PC-9 (cell line): Measurements from ENCODE around the gene NHEJ1. TPM values are rescaled to one million over a fixed set of nuclear protein-coding genes. Genes with fewer than 3 reads are reported as not detected.

Experiments used
- BruUV-seq: library from RNA; stranded (reverse); fragments of 400-500 nt; replicated peaks from 2 replicates; lab custom pipeline; 2021; lab: Mats Ljungman, UMichigan
- CTCF ChIA-PET: fragments of 300-600 bp; sonication (Branson Sonifier 250); formaldehyde crosslinking; loops from one replicate; lab custom pipeline; 2022; ENCODE audit warnings: antibody characterized with exemption; lab: Charles Lee
- POLR2A ChIA-PET: fragments of 300-600 bp; sonication (Branson Sonifier 250); formaldehyde crosslinking; loops from one replicate; lab custom pipeline; 2022; ENCODE audit warnings: antibody characterized with exemption; ENCODE audit not compliant: unreplicated experiment; lab: Charles Lee
- DNase-seq, 2 experiments: peaks; one replicate each; pipeline versions ENCODE4 v3.0.0 to v3.0.0-alpha.2; 2015 to 2022; ENCODE audit warnings: mixed read lengths in 1 of 2
- H2AFZ ChIP-seq: fragments of 200-600 bp; sonication (generic); 2 replicates; pipeline ENCODE4 v1.8.1; 2017; ENCODE audit warnings: antibody characterized with exemption
- H3F3A ChIP-seq: fragments of 200-600 bp; sonication (generic); 2 replicates; pipeline ENCODE4 v1.8.1; 2017; ENCODE audit warnings: antibody characterized with exemption, mild to moderate bottlenecking, low read depth; ENCODE audit not compliant: insufficient read depth
- H3K27ac ChIP-seq: fragments of 200-600 bp; sonication (generic); 2 replicates; pipeline ENCODE4 v1.6.1; 2016; ENCODE audit warnings: mixed run types
- H3K27me3 ChIP-seq: fragments of 200-600 bp; sonication (generic); 2 replicates; pipeline ENCODE4 v1.6.1; 2016; ENCODE audit warnings: low read depth, mixed run types; ENCODE audit not compliant: insufficient read depth
- H3K36me3 ChIP-seq: fragments of 200-600 bp; sonication (generic); 2 replicates; pipeline ENCODE4 v1.6.1; 2016; ENCODE audit warnings: low read depth, mixed run types
- H3K4me1 ChIP-seq: fragments of 200-600 bp; sonication (generic); replicated peaks from 2 replicates; pipeline ENCODE4 v1.6.1; 2016; ENCODE audit warnings: mixed run types; ENCODE audit not compliant: insufficient read depth
- H3K4me2 ChIP-seq: fragments of 200-600 bp; sonication (generic); 2 replicates; pipeline ENCODE4 v1.6.1; 2017; ENCODE audit warnings: mixed run types
- H3K4me3 ChIP-seq: fragments of 200-600 bp; sonication (generic); 2 replicates; pipeline ENCODE4 v1.6.1; 2016; ENCODE audit warnings: mixed run types
- H3K79me2 ChIP-seq: fragments of 200-600 bp; sonication (generic); 2 replicates; pipeline ENCODE4 v1.6.1; 2017; ENCODE audit warnings: low read depth, mixed run types
- H3K9me2 ChIP-seq: fragments of 200-600 bp; sonication (generic); 2 replicates; pipeline ENCODE4 v1.8.1; 2017; ENCODE audit warnings: mild to moderate bottlenecking; ENCODE audit not compliant: insufficient read depth
- H3K9me3 ChIP-seq: fragments of 200-600 bp; sonication (generic); 2 replicates; pipeline ENCODE4 v1.8.1; 2016; ENCODE audit warnings: low read depth; ENCODE audit not compliant: insufficient read depth
- H4K20me1 ChIP-seq: fragments of 200-600 bp; sonication (generic); 2 replicates; pipeline ENCODE4 v1.8.1; 2017; ENCODE audit not compliant: insufficient read depth
- EZH2 ChIP-seq: fragments of 200-600 bp; sonication (generic); IDR thresholded peaks from 2 replicates; pipeline ENCODE4 v1.8.0; 2017; ENCODE audit warnings: antibody characterized with exemption, low read depth
- intact Hi-C: fragments of 100-400 bp; cut with micrococcal nuclease; formaldehyde crosslinking; loops from one replicate; pipeline ENCODE4 v1.10.0; 2022; ENCODE audit not compliant: unreplicated experiment
- total RNA-seq: library from RNA; stranded (reverse); gene quantifications from 2 replicates; pipeline ENCODE4 v1.2.3, GENCODE V29; 2021
- TF ChIP-seq, protein P1 (sequence below): fragments of 200-600 bp; sonication (generic); conservative IDR thresholded peaks from 2 replicates; pipeline ENCODE4 v1.6.1; 2017; ENCODE audit warnings: mixed run types, antibody characterized with exemption, mild to moderate bottlenecking, moderate library complexity

NHEJ1 gene
- total RNA-seq, 1 experiment from 2014 or later, result 9.8 TPM

DNA sequence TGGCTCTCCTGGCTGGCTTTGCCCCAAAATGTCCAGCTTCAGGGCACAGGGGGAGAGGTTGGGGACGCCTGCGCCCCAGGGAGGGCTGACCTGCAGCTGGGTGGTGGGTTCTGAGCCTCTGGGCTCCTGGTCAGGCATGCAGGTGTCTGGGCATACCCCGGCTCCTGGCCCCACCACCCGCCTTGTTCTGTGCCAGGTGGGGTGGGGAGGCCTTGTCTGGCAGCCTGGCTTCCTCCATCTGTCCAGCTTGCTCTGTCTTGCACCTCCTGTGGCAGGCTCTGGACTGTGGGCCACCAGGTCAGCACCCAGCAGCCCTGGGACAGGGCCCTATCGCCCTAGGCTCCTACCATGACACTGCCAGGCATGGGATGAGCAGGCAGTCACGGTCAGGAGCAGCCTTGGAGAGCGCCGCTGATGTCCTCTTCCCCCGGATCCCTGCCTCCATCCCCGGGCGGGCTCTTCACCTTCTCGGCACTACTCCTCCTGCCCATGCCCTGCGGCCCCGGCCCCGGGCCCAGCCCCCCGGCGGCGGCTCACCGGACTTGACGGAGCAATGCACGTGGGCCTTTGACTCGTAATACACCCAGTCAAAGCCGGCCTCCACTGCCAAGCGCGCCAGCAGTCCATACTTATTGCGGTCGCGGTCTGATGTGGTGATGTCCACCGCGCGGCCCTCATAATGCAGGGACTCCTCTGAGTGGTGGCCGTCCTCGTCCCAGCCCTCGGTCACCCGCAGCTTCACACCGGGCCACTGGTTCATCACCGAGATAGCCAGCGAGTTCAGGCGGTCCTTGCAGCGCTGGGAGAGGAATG, 103.5 kb downstream of the NHEJ1 start:
- H3K4me2 ChIP-seq, result no peak overlapping the region
- BruUV-seq, result no TSS peak
- no peaks in the 10 kb centered on the region for H3K9me2 ChIP-seq
- no peaks in the 10 kb centered on the region for H3K9me3 ChIP-seq
- no peaks in the 10 kb centered on the region for H3K4me1 ChIP-seq
- DNase-seq, result no peak
- no peaks in the 10 kb centered on the region for H3K36me3 ChIP-seq
- no peaks in the 10 kb centered on the region for H3K79me2 ChIP-seq
- POLR2A ChIA-PET, result interaction anchor here (0.7 kb wide), 1 partner anchor 322 kb away, joined by 4 read pairs; no protein-coding TSS in a partner anchor
- H3K27me3 ChIP-seq, result peaks cover 67% of the 10 kb centered on the region
- TF ChIP-seq EZH2, result no peak
- no peaks in the 10 kb centered on the region for H4K20me1 ChIP-seq
- no peak overlapping the region for H3K27ac ChIP-seq
- intact Hi-C loops, result loop anchor here (5.0 to 10.0 kb wide), 2 partner anchors 60 to 248 kb away; partner anchors contain the start of gene PTPRN
- CTCF ChIA-PET, result no interaction called here
- no peak overlapping the region for H3K4me3 ChIP-seq
- H2AFZ ChIP-seq, result no peak overlapping the region
- no peaks in the 10 kb centered on the region for H3F3A ChIP-seq

DNA sequence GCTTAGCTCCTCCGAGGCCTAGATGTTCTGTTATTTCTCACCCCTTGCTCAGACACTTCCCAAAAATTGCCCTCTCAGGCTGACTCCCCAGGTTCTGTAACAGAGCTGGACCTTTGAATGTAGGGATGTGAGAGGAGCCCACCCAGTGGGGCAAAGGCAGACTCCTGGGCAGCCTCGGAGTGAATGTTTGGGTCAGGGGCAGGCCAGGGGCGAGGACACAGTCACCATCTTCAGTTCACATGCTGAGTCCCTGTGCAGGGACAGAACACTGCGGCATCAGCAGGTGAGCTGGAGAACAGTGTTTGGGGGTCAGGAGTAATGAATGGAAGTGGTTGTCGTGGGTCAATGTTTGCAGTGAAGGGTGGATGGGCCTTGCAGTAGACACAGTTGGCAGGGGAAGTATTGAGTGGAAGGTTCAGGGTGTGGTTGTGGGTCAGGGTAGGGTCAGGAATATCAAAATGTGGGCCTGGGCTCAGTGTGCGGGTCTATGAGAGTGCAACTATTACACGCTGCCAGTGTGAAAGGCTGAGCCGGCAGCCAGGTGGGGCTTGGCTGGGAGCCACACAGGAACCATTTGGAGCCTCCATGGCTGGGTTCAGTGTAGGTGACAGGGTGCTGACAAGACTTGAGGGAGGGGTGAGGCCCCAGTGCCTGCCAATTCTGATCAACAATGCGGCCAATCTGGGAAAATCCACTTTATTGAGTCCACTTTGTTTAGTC, 104.3 kb downstream of the NHEJ1 start:
- intact Hi-C loops, result loop anchor here (5.0 to 10.0 kb wide), 2 partner anchors 59 to 248 kb away; partner anchors contain the start of gene PTPRN
- H3K27me3 ChIP-seq, result peaks cover 59% of the 10 kb centered on the region
- POLR2A ChIA-PET, result no interaction called here

DNA sequence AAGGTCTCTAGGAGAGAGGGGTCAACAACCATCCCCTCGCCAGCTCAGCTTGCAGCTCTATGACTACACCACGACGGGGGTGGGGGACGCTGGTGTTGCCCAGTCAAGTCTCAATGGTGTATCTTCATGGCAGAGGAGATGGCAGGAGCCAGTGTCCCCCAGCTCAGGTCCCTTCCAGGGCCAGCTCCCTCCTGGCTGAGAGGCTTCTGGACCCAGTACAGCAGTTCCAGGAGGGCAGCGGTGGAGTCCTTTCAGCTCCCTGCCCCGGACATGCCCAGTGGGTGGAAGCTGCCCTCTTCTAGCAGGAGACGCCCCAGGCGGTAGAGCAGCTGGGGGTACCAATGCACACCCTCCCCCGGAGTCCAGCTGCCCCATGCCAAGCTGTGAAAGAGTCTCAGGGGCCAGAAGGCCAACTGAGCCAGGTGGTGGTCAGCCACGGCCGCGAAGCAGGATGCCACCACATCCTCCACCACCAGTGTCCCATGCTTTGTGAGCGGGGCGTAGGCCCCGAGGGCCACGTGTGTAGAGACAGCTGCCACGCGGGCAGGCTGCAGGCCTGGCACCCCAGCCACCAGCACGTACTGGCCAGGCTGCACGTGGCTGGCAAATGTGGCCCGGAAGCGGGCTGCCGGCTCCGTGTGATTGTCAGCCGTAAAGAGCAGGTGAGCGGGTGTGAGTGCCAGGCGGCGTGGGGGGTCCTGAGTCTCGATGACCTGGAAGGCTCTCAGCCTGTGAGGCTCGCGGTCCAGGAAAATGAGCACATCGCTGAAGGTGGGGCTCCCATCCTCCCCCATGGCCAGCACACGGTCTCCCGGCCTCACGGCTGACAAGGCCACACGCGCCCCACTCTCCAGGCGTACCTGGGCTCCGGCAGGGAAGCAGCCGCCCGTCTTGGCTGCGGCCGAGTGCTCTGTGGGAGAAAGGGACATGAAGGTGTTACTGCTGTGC, 105.4 kb downstream of the NHEJ1 start:
- Histone ChIP-seq H3K36me3 (no peaks in the 10 kb centered on the region), H3K4me2 (no peak overlapping the region), H3F3A (no peaks in the 10 kb centered on the region), H3K4me3 (no peak overlapping the region), H3K4me1 (no peaks in the 10 kb centered on the region), H3K9me2 (no peaks in the 10 kb centered on the region), H4K20me1 (no peaks in the 10 kb centered on the region), H3K79me2 (no peaks in the 10 kb centered on the region), H3K27ac (no peak overlapping the region), H2AFZ (no peak overlapping the region), H3K27me3 (peaks cover 53% of the 10 kb centered on the region), H3K9me3 (no peaks in the 10 kb centered on the region)
- BruUV-seq, result no TSS peak
- DNase-seq, result no peak
- POLR2A ChIA-PET, result no interaction called here
- CTCF ChIA-PET, result interaction anchor here (0.6 kb wide), 1 partner anchor 205 kb away, joined by 3 read pairs; no protein-coding TSS in a partner anchor
- intact Hi-C loops, result loop anchor here (5.0 to 10.0 kb wide), 2 partner anchors 58 to 250 kb away; partner anchors contain the start of gene PTPRN
- no peak for TF ChIP-seq EZH2
- TF ChIP-seq, protein P1, sequence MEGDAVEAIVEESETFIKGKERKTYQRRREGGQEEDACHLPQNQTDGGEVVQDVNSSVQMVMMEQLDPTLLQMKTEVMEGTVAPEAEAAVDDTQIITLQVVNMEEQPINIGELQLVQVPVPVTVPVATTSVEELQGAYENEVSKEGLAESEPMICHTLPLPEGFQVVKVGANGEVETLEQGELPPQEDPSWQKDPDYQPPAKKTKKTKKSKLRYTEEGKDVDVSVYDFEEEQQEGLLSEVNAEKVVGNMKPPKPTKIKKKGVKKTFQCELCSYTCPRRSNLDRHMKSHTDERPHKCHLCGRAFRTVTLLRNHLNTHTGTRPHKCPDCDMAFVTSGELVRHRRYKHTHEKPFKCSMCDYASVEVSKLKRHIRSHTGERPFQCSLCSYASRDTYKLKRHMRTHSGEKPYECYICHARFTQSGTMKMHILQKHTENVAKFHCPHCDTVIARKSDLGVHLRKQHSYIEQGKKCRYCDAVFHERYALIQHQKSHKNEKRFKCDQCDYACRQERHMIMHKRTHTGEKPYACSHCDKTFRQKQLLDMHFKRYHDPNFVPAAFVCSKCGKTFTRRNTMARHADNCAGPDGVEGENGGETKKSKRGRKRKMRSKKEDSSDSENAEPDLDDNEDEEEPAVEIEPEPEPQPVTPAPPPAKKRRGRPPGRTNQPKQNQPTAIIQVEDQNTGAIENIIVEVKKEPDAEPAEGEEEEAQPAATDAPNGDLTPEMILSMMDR, result no peak

More for the DNA sequence above, 104.3 kb downstream of the NHEJ1 start:
- BruUV-seq, result no TSS peak
- Histone ChIP-seq H3K27ac (no peak overlapping the region), H4K20me1 (no peaks in the 10 kb centered on the region), H3K4me3 (no peak overlapping the region), H3K9me3 (no peaks in the 10 kb centered on the region), H3K36me3 (no peaks in the 10 kb centered on the region), H2AFZ (no peak overlapping the region), H3K9me2 (no peaks in the 10 kb centered on the region), H3K4me2 (no peak overlapping the region), H3K79me2 (no peaks in the 10 kb centered on the region), H3K4me1 (no peaks in the 10 kb centered on the region), H3F3A (no peaks in the 10 kb centered on the region)
- CTCF ChIA-PET, result no interaction called here
- TF ChIP-seq, protein P1, result no peak
- no peak for TF ChIP-seq EZH2
- no peak for DNase-seq
